Activated CD8-positive, alpha-beta memory T cell treated with anti-CD3 and anti-CD28 coated beads, Interleukin-2, amount 50 U/mL, for 1 hour (primary cell): Measurements from ENCODE around the gene ZNF521.

ENCODE experiments used
- DNase-seq: peaks from one replicate; pipeline ENCODE4 v3.0.0-alpha.2; 2020; ENCODE audit errors: extremely low read depth

ZNF521 gene

GRCh38 chr18:25250474-25250851, 101.5 kb downstream of the ZNF521 start:
- DNase-seq: no peak

- DNase-seq: no peak
These were observed 103.2 kb downstream of the ZNF521 start for GRCh38 chr18:25248755-25249154.

GRCh38 chr18:25247725-25248124, 104.2 kb downstream of the ZNF521 start:
- DNase-seq: no peak

GRCh38 chr18:25244924-25245698, 106.9 kb downstream of the ZNF521 start:
- no peak for DNase-seq

GRCh38 chr18:25244170-25244569, 107.8 kb downstream of the ZNF521 start:
- no peak for DNase-seq

- no peak for DNase-seq
These were observed 108.2 kb downstream of the ZNF521 start for GRCh38 chr18:25243754-25244153.

GRCh38 chr18:25243257-25243656, 108.7 kb downstream of the ZNF521 start:
- no peak for DNase-seq

GRCh38 chr18:25240420-25240770, 111.6 kb downstream of the ZNF521 start:
- DNase-seq: no peak

GRCh38 chr18:25239581-25240419, 112.2 kb downstream of the ZNF521 start:
- DNase-seq: no peak

GRCh38 chr18:25239151-25239550, 112.8 kb downstream of the ZNF521 start:
- DNase-seq: no peak

- DNase-seq: no peak
These were observed 114.2 kb downstream of the ZNF521 start for GRCh38 chr18:25237571-25238267.

GRCh38 chr18:25236736-25237135, 115.2 kb downstream of the ZNF521 start:
- DNase-seq: no peak

- no peak for DNase-seq
These were observed 116.4 kb downstream of the ZNF521 start for GRCh38 chr18:25235401-25236042.

GRCh38 chr18:25234740-25235345, 117.1 kb downstream of the ZNF521 start:
- DNase-seq: no peak

- no peak for DNase-seq
These were observed 117.7 kb downstream of the ZNF521 start for GRCh38 chr18:25234322-25234639.

GRCh38 chr18:25233528-25234321, 118.2 kb downstream of the ZNF521 start:
- no peak for DNase-seq

GRCh38 chr18:25231327-25231691, 120.7 kb downstream of the ZNF521 start:
- DNase-seq: no peak

- no peak for DNase-seq
These were observed 121.2 kb downstream of the ZNF521 start for GRCh38 chr18:25230658-25231326.

GRCh38 chr18:25229920-25230319, 122.0 kb downstream of the ZNF521 start:
- DNase-seq: no peak

- no peak for DNase-seq
These were observed 122.9 kb downstream of the ZNF521 start for GRCh38 chr18:25229081-25229480.
